ENCODE results near the gene CHRNA1.

DNA sequence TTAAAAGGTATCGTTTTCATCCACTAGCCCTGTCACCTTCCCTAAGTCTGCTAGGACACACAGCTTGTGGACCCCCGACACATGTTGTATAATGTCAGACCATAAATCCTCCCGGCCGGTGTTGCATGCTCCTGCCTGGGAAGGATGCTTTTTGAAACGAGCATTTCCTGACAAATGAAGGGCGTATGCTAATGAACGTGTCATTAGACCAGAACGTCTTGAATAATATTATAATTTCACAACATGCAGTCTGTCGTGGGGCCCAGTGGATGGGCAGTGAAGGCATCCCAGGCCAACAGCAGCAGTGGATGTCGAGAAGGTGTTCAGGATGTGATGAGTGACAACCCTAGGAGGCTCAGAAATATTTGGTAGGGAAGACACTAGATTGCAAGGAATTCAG lies 7.5 kb downstream of the CHRNA1 start:
- TF ChIP-seq, protein P1, sequence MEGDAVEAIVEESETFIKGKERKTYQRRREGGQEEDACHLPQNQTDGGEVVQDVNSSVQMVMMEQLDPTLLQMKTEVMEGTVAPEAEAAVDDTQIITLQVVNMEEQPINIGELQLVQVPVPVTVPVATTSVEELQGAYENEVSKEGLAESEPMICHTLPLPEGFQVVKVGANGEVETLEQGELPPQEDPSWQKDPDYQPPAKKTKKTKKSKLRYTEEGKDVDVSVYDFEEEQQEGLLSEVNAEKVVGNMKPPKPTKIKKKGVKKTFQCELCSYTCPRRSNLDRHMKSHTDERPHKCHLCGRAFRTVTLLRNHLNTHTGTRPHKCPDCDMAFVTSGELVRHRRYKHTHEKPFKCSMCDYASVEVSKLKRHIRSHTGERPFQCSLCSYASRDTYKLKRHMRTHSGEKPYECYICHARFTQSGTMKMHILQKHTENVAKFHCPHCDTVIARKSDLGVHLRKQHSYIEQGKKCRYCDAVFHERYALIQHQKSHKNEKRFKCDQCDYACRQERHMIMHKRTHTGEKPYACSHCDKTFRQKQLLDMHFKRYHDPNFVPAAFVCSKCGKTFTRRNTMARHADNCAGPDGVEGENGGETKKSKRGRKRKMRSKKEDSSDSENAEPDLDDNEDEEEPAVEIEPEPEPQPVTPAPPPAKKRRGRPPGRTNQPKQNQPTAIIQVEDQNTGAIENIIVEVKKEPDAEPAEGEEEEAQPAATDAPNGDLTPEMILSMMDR (IDR thresholded peaks at IDR 0.05): no peak
- TF ChIP-seq POLR2A (IDR thresholded peaks at IDR 0.05): no peak
